Right atrium auricular region (tissue), 2 donors: ENCODE results near the gene PUS7. TPM values are rescaled to one million over a fixed set of nuclear protein-coding genes. Genes with fewer than 3 reads are reported as not detected.

ENCODE experiments used
- DNase-seq: peaks from one replicate; pipeline ENCODE4 v3.0.0-alpha.2; 2019; ENCODE audit warnings: low spot score
- H3K27ac ChIP-seq, 2 donors: fragments of 200-600 bp; sonication (generic); 1 replicate in 1 of 2; 2 replicates in 1 of 2; pipeline ENCODE4 v1.5.1; 2016 to 2019
- H3K27me3 ChIP-seq, 2 donors: fragments of 200-600 bp; sonication (generic); one replicate each; pipeline versions ENCODE4 v1.5.1 to v1.6.0; 2017 to 2019
- H3K36me3 ChIP-seq: fragments of 200-600 bp; sonication (generic); one replicate; pipeline ENCODE4 v1.5.1; 2016
- H3K4me1 ChIP-seq, 2 donors: fragments of 200-600 bp; sonication (generic); one replicate each; pipeline versions ENCODE4 v1.5.1 to v1.6.0; 2017 to 2019
- H3K4me3 ChIP-seq, 2 donors: fragments of 200-600 bp; sonication (generic); 1 replicate in 1 of 2; 2 replicates in 1 of 2; pipeline ENCODE4 v1.5.1; 2017 to 2019; ENCODE audit warnings: mild to moderate bottlenecking in 1 of 2, moderate library complexity in 1 of 2
- H3K9me3 ChIP-seq, 2 donors: fragments of 200-600 bp; sonication (generic); one replicate each; pipeline ENCODE4 v1.5.1; 2019
- total RNA-seq, 2 donors: library from RNA; depleted of rRNA; stranded (reverse); fragments of >200 nt; gene quantifications; one replicate each; pipeline ENCODE4 v1.1.0, GENCODE V29; 2016
- TF ChIP-seq, protein P1 (sequence below), 2 donors: fragments of 200-600 bp; sonication (generic); IDR thresholded peaks; one replicate each; pipeline ENCODE4 v1.5.1; 2019; ENCODE audit warnings: antibody characterized with exemption in 2 of 2

The PUS7 gene
- total RNA-seq, 2 donors from 2014 or later: 4.3 to 7.8 TPM

GRCh38 chr7:105477908-105478307 lies 44.2 kb downstream of the PUS7 start:
- Histone ChIP-seq H3K4me1 (no peaks in the 10 kb centered on the region), H3K9me3 (no peaks in the 10 kb centered on the region), H3K36me3 (no peaks in the 10 kb centered on the region), H3K4me3 (no peak overlapping the region), H3K27me3 (no peaks in the 10 kb centered on the region), H3K27ac (no peak overlapping the region)
- TF ChIP-seq, protein P1, sequence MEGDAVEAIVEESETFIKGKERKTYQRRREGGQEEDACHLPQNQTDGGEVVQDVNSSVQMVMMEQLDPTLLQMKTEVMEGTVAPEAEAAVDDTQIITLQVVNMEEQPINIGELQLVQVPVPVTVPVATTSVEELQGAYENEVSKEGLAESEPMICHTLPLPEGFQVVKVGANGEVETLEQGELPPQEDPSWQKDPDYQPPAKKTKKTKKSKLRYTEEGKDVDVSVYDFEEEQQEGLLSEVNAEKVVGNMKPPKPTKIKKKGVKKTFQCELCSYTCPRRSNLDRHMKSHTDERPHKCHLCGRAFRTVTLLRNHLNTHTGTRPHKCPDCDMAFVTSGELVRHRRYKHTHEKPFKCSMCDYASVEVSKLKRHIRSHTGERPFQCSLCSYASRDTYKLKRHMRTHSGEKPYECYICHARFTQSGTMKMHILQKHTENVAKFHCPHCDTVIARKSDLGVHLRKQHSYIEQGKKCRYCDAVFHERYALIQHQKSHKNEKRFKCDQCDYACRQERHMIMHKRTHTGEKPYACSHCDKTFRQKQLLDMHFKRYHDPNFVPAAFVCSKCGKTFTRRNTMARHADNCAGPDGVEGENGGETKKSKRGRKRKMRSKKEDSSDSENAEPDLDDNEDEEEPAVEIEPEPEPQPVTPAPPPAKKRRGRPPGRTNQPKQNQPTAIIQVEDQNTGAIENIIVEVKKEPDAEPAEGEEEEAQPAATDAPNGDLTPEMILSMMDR (IDR thresholded peaks at IDR 0.05): no peak
- no peak for DNase-seq

DNA sequence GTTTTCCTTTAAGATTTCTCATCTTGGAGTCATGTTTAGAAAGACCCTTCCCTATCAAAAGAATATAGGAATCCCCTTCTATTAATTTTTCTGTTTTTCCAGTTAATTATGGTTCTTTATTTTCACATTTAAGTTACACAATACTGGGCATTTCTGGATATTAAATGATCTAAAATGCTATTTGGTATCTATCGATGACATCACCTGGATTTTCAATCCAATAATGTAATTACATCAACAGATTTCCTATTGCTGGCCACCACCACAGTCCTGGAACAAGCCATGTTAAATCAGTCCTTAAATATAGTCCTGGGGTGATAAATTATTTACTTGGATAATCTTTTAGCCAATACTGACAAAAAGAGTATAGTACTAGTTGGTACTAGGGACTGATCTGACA lies 48.0 kb downstream of the PUS7 start:
- TF ChIP-seq, protein P1 (IDR thresholded peaks at IDR 0.05): no peak
- H3K4me1 ChIP-seq: no peaks in the 10 kb centered on the region
- no peak for DNase-seq
- no peaks in the 10 kb centered on the region for H3K36me3 ChIP-seq
- H3K27ac ChIP-seq: no peak overlapping the region
- no peak overlapping the region for H3K4me3 ChIP-seq
- no peaks in the 10 kb centered on the region for H3K27me3 ChIP-seq
- H3K9me3 ChIP-seq: no peaks in the 10 kb centered on the region

DNA sequence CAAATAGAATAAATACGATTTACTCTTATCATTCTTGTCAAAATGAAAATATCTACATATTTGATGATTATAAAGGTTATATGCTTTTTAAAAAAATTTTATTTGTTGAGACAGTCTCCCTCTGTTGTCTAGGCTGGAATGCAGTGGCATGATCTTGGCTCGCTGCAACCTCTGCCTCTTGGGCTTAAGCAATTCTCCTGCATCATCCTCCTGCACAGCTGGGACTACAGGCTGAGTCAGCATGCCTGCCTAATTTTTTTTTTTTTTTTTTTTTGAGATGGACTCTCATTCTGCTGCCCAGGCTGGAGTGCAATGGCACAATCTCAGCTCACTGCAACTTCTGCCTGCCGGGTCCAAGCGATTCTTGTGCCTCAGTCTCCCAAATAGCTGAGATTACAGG lies 48.9 kb downstream of the PUS7 start:
- no peaks in the 10 kb centered on the region for H3K27me3 ChIP-seq
- no peak overlapping the region for H3K4me3 ChIP-seq
- no peak for DNase-seq
- H3K9me3 ChIP-seq: no peaks in the 10 kb centered on the region
- no peaks in the 10 kb centered on the region for H3K36me3 ChIP-seq
- TF ChIP-seq, protein P1 (IDR thresholded peaks at IDR 0.05): no peak
- H3K27ac ChIP-seq: no peak overlapping the region
- no peaks in the 10 kb centered on the region for H3K4me1 ChIP-seq

- H3K4me3 ChIP-seq: no peak overlapping the region
- no peaks in the 10 kb centered on the region for H3K27me3 ChIP-seq
- H3K36me3 ChIP-seq: no peaks in the 10 kb centered on the region
- TF ChIP-seq, protein P1 (IDR thresholded peaks at IDR 0.05): no peak
- DNase-seq: no peak
- H3K4me1 ChIP-seq: no peaks in the 10 kb centered on the region
- H3K27ac ChIP-seq: no peak overlapping the region
- no peaks in the 10 kb centered on the region for H3K9me3 ChIP-seq
These were observed 51.2 kb downstream of the PUS7 start for GRCh38 chr7:105470846-105471245.

DNA sequence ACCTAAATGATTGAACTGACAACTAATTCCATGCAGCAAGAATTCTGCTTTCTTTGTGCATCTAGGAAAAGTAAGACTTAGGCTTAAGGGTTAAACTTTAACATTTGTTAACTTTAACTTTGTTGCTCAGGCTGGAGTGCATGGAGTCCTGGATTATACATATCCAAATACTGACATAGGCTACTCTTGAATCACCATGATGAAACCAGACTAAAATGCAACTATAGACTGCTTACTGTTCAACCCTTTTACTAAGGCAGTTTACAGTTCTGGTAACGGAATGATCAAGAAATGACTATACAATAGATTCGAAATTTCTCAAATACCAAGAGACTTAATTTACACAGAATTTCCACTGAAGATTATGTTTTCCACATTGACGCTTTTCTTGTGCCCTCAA lies 52.0 kb downstream of the PUS7 start:
- H3K4me3 ChIP-seq: no peak overlapping the region
- no peak overlapping the region for H3K27ac ChIP-seq
- no peak for DNase-seq
- TF ChIP-seq, protein P1 (IDR thresholded peaks at IDR 0.05): no peak
- H3K9me3 ChIP-seq: no peaks in the 10 kb centered on the region
- no peaks in the 10 kb centered on the region for H3K27me3 ChIP-seq
- H3K36me3 ChIP-seq: no peaks in the 10 kb centered on the region
- no peaks in the 10 kb centered on the region for H3K4me1 ChIP-seq

- Histone ChIP-seq H3K4me3 (no peak overlapping the region), H3K4me1 (no peaks in the 10 kb centered on the region), H3K27me3 (no peaks in the 10 kb centered on the region), H3K27ac (no peak overlapping the region), H3K9me3 (no peaks in the 10 kb centered on the region), H3K36me3 (peaks cover 6% of the 10 kb centered on the region)
- TF ChIP-seq, protein P1 (IDR thresholded peaks at IDR 0.05): no peak
- no peak for DNase-seq
These were observed 59.2 kb downstream of the PUS7 start for GRCh38 chr7:105462765-105463420.
